SK-N-SH (cell line): ENCODE measurements around the gene TSPAN14.

Source experiments
- CHD2 ChIP-seq: fragments of 150-350 bp; IDR thresholded peaks from 2 replicates; pipeline ENCODE4 v1.6.1; 2018; ENCODE audit warnings: low read length; ENCODE audit not compliant: partially characterized antibody
- CTCF ChIP-seq: fragments of 200-600 bp; sonication (generic); IDR thresholded peaks from 2 replicates; pipeline ENCODE4 v1.6.1; 2017; ENCODE audit warnings: antibody characterized with exemption, mild to moderate bottlenecking, moderate library complexity
- EP300 ChIP-seq, 2 experiments: IDR thresholded peaks; 2 replicates each; pipeline versions ENCODE4 v1.4.0 to v1.6.1; 2012; ENCODE audit warnings: borderline replicate concordance in 1 of 2, low read depth in 1 of 2, low read length in 1 of 2
- FOSL2 ChIP-seq: IDR thresholded peaks from 2 replicates; pipeline ENCODE4 v1.4.0; 2012; ENCODE audit warnings: low read depth, mild to moderate bottlenecking, moderate library complexity, borderline replicate concordance
- GABPA ChIP-seq: IDR thresholded peaks from 2 replicates; pipeline ENCODE4 v1.4.0; 2012; ENCODE audit warnings: low read depth, mild to moderate bottlenecking
- IRF3 ChIP-seq: fragments of 150-350 bp; IDR thresholded peaks from 2 replicates; pipeline ENCODE4 v1.6.1; 2016; ENCODE audit warnings: mild to moderate bottlenecking, low read depth, low read length
- JUND ChIP-seq: IDR thresholded peaks from 2 replicates; pipeline ENCODE4 v1.4.0; 2012
- MAX ChIP-seq: IDR thresholded peaks from 2 replicates; pipeline ENCODE4 v1.4.0; 2012; ENCODE audit warnings: low read depth
- POLR2AphosphoS5 ChIP-seq: IDR thresholded peaks from 2 replicates; pipeline ENCODE4 v1.6.1; 2012; ENCODE audit warnings: low read depth, low read length
- RFX5 ChIP-seq: IDR thresholded peaks from 2 replicates; pipeline ENCODE4 v1.6.1; 2012; ENCODE audit warnings: mild to moderate bottlenecking, improper control_type of control experiment, low read length
- SMC3 ChIP-seq: IDR thresholded peaks from 2 replicates; pipeline ENCODE4 v1.6.1; 2012; ENCODE audit warnings: low read depth, low read length, improper control_type of control experiment
- TEAD4 ChIP-seq: IDR thresholded peaks from 2 replicates; pipeline ENCODE4 v1.4.0; 2012; ENCODE audit warnings: mild to moderate bottlenecking, borderline replicate concordance; ENCODE audit not compliant: insufficient read depth

GRCh38 chr10:80581469-80581835 is 127.3 kb downstream of the TSPAN14 start:
- no peak for TF ChIP-seq EP300 (IDR thresholded peaks at IDR 0.05; ENCODE audit: borderline replicate concordance in 1 of 2, low read depth in 1 of 2, low read length in 1 of 2)
- TF ChIP-seq CTCF: no peak
- TF ChIP-seq POLR2AphosphoS5: no peak
- no peak for TF ChIP-seq IRF3
- no peak for TF ChIP-seq JUND
- no peak for TF ChIP-seq RFX5
- TF ChIP-seq CHD2: no peak
- TF ChIP-seq SMC3: no peak
- TF ChIP-seq TEAD4: no peak
- TF ChIP-seq MAX: no peak
- no peak for TF ChIP-seq FOSL2
- no peak for TF ChIP-seq GABPA
